Motor neuron (in vitro differentiated cells): ENCODE measurements around the gene ELOB. TPM values are rescaled to one million over a fixed set of nuclear protein-coding genes. Genes with fewer than 3 reads are reported as not detected.

Experiments used
- ATAC-seq, 8 experiments: fragments of 200-7000 bp; cut with Tn5 transposase; replicated peaks in 6 of 8; 2 replicates each; pipeline ENCODE4 v1.8.0; 2021; ENCODE audit warnings: mild to moderate bottlenecking in 8 of 8, moderate library complexity in 8 of 8
- H3K27ac ChIP-seq, 2 donors: fragments of 250-450 bp; sonication (Bioruptor Pico); 2 replicates each; pipeline ENCODE4 v1.9.0; 2021; ENCODE audit warnings: antibody characterized with exemption in 2 of 2, mild to moderate bottlenecking in 2 of 2, moderate library complexity in 1 of 2
- H3K4me1 ChIP-seq, 2 donors: fragments of 250-450 bp; sonication (Bioruptor Pico); replicated peaks in 1 of 2; 2 replicates each; pipeline ENCODE4 v1.6.1; 2021; ENCODE audit warnings: antibody characterized with exemption in 2 of 2, mild to moderate bottlenecking in 2 of 2, moderate library complexity in 1 of 2
- H3K4me3 ChIP-seq, 5 donors: fragments of 250-450 bp; sonication (Bioruptor Pico); 2 replicates each; pipeline ENCODE4 v1.9.0; 2021; ENCODE audit warnings: antibody characterized with exemption in 5 of 5, mild to moderate bottlenecking in 5 of 5, moderate library complexity in 4 of 5
- WGBS, 10 experiments: fragments of 450-650 bp; shearing (Covaris generic); methylation state at CpG; one replicate each; pipeline ENCODE4 v1.0.0; 2022; 5-methylcytosine and 5-hydroxymethylcytosine counted together
- in situ Hi-C, 9 experiments: fragments of 400-800 bp; cut with MboI; loops; one replicate each; pipeline ENCODE4 v1.15.0; 2021; ENCODE audit warnings: low sequenced_read_pairs in 9 of 9, low pct_unique_long_range_greater_than_20kb in 2 of 9; ENCODE audit not compliant: unreplicated experiment in 9 of 9
- total RNA-seq, 8 experiments: library from RNA; unstranded; fragments of 300-600 nt; gene quantifications; 2 replicates each; pipeline versions ENCODE4 v1.2.3 to v1.2.4, GENCODE V29; 2022

The ELOB gene
- total RNA-seq, 8 experiments from 2014 or later, result 244 to 395 (median 281) TPM

DNA sequence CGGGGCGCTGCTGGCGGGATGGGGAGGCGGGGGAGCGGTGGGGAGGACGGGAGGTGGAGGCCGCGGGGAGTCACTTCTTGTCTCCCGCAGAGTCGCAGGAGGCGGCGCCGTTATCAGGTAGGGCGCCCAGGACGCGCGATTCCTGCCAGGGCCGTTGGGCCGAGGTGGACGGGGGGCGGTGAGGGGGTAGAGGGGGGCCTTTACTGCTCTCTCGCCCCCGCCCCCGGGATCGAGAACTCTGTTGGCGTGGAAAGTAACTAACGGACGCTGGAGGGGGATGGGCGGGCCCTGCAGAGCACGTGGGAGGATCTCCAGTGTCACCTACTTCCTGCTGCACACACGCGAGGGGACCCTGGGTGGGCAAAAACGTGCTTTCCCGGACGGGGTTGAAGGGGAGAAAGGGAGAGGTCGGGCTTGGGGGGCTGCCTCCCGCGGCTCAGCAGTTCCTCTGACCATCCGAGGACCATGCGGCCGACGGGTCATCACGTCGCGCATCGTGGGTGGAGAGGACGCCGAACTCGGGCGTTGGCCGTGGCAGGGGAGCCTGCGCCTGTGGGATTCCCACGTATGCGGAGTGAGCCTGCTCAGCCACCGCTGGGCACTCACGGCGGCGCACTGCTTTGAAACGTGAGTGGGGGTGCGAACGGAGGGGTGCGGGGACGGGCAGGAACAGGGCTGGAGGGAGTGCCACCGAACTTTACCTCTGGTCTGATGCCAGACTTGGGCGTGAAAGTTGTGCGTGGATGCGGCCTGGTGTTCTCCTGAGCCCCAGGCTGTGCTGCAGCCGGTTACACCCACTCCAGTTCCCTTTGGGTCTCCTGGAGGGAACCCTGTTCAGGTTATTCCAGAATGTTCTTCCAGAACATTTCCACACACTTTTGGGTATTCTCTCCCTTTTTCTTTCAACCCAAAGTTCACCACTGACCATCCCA, 40.5 kb upstream of the ELOB start:
- Histone ChIP-seq H3K27ac (no peak overlapping the region), H3K4me3 (no peak overlapping the region), H3K4me1 (no peaks in the 10 kb centered on the region)
- in situ Hi-C loops, result no loop called here
- no peak for ATAC-seq
- WGBS, 10 experiments, result 89 to 100% (median 97%) methylated on average over 1 to 10 of the region's 68 CpGs; no CpG with 5 or more reads in 6 of the 10 experiments

DNA sequence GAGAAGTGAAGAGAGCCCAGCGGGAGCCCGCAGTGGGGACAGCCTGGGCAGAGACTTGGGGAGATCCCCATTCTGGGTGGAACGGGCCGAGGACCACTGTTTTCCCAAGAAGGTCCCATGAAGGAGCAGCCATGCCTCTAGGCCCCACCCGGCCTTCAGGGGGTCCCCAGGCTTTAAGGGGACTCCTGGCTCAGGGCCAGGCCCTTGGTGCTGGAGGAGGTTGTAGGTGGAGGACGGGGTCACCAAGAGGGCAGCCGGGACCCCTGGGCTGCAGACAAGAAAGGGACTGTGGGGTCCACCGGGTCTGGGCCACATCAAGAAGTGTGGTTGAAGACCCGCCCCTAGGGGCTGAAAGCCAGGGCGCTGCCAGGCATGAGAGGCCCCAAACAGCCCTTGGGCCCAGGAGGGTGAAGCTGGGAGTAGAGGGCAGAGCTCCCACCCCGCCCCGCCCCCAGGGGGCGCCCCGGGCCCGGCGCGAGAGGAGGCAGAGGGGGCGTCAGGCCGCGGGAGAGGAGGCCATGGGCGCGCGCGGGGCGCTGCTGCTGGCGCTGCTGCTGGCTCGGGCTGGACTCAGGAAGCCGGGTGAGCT, 39.8 kb upstream of the ELOB start, which contains the start of gene PRSS21:
Gene PRSS21 (plus strand): TSS at position 487 of the 589 bp plus-strand sequence. CDS start 32 bp downstream, at position 519.
- Histone ChIP-seq H3K4me1 (no peaks in the 10 kb centered on the region), H3K4me3 (no peak within 1 kb of the TSS), H3K27ac (no peak within 1 kb of the TSS)
- 96 to 100% methylated on average over 1 to 5 of the region's 28 CpGs; no CpG with 5 or more reads in 8 of the 10 experiments for WGBS, 10 experiments
- in situ Hi-C loops, result no loop called here
- peak in 2 of 8 experiments; percentile 4 to 30 for ATAC-seq

DNA sequence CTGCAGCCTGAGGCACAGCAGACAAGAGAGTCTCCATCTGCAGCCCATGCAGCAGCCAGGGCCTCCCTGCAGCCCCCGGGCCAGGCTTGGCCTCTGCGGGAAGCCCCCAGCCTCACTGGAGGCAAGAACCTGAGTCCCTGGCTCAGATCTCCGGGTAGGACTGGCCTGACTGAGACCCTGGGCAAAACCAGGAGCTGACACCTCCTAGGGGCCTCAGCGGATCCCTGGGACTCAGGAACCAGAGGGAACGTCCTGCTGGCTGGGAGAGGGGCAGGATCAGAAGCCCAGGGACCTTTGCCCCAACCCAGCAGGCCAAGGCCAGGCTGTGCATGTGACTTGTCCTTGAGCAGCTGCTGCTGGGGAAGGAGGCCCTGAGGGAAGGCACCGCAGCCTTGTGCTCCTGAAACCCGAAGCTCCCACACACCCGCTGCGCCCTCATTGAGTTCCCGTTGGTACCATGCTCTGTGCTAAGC, 38.3 kb upstream of the ELOB start:
- H3K4me3 ChIP-seq, result no peak overlapping the region
- no peak for ATAC-seq
- 35 to 100% (median 63%) methylated on average over 1 to 5 of the region's 10 CpGs for WGBS, 10 experiments
- H3K27ac ChIP-seq, result no peak overlapping the region
- no peaks in the 10 kb centered on the region for H3K4me1 ChIP-seq
- in situ Hi-C loops, result no loop called here

DNA sequence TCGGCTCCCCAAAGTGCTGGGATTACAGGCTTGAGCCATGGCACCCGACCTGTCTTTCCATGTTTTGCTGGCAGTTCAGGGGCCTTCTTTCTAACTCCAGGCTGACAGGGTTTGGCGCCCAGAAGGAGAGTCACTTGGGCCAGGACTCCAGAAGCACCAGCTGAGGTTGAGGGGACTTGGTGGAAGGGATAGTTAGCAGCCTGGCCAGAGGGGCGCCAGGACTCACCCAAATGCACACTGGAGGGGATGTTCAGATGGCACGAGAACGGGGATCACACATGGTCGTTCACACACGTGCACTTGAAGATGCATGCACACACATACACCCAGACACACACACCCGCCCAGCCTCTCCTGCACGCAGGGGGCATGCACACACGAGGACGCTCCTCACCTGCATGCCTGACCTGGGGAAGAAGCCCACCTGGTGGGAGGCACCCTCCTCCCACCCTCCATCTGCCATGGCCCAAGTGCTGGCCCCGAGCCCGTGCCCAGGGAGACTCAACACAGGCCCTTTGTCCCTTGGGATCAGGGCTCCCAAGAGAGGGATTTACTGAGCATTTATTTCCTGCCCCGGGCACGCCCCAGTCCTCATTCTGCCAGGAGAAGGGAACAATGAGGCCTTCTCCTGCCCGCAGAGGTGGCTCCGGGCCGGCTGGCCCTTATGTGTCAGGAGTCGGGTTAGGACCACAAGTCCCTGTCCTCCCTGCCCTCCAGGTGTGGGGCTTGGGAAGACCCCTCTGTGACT, 37.6 kb upstream of the ELOB start:
- in situ Hi-C loops, result no loop called here
- no peaks in the 10 kb centered on the region for H3K4me1 ChIP-seq
- no peak for ATAC-seq
- H3K27ac ChIP-seq, result no peak overlapping the region
- 33 to 100% (median 69%) methylated on average over 1 to 3 of the region's 20 CpGs; no CpG with 5 or more reads in 4 of the 10 experiments for WGBS, 10 experiments
- H3K4me3 ChIP-seq, result no peak overlapping the region

DNA sequence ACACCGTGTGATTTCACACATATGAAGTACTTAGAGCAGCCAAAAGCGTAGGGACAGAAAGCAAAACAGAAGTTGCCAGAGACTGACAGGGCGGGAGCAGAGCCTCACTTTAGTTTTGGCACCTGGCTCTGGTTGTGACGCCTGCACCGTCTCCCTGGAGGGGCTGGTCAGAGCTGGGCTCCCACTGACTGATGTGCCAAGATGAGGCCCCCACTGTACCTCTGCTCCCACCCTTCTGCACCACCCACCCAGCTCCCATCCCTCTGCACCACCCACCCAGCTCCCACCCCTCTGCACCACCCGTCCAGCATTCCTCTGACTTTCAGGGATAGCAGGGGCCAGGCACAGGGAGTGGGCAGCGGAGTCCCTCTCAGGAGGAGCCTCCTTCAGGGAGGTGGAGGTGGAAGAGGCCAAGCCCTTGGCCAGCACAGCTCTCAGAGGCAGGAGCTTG, 36.7 kb upstream of the ELOB start:
- no peak overlapping the region for H3K4me3 ChIP-seq
- H3K27ac ChIP-seq, result no peak overlapping the region
- 27 to 88% (median 75%) methylated on average over 1 to 3 of the region's 7 CpGs for WGBS, 10 experiments
- in situ Hi-C loops, result no loop called here
- ATAC-seq, result no peak
- no peaks in the 10 kb centered on the region for H3K4me1 ChIP-seq

DNA sequence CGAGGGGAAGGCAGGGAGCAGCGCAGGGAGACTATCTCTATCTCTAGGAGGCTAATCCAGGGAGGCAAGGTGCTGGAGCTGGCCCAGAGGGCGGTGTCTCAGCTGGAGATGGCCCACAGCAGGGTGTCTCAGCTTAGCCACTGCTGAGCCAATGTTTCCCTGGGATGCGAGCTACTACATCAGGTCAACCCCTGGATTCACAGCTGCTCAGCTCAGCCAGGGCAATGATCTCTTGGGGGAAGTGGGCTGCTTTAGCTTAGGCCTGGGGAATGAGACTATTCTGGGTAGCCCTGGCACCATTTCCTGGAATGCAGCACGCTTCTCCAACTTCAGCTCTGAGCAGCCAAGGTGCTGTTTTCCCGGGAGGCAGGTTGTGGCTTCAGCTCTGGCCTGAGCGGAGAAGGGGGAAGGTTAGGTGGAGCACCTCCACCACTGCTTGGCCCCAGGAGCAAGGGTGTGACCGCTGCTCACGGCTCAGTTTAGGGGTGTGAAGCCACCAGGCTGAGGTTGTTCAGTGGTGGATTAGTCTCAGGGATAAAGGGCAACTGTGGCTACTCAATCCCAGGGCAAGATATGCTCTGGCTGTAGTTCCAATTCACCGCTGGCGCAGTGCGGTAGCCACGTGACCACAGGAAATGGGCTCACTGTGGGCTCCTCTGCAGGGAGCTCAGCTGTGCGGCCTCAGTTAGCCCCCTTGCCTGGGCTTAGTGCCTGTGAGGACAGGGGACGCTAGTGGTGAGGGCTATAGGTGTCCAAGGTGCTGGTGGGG, 34.8 kb upstream of the ELOB start:
- in situ Hi-C loops, result no loop called here
- Histone ChIP-seq H3K27ac (no peak overlapping the region), H3K4me3 (no peak overlapping the region), H3K4me1 (no peaks in the 10 kb centered on the region)
- peak in 3 of 8 experiments; percentile 49 to 73 (median 69) for ATAC-seq
- WGBS, 10 experiments, result 20 to 100% (median 69%) methylated on average over 1 to 9 of the region's 15 CpGs; no CpG with 5 or more reads in 3 of the 10 experiments

DNA sequence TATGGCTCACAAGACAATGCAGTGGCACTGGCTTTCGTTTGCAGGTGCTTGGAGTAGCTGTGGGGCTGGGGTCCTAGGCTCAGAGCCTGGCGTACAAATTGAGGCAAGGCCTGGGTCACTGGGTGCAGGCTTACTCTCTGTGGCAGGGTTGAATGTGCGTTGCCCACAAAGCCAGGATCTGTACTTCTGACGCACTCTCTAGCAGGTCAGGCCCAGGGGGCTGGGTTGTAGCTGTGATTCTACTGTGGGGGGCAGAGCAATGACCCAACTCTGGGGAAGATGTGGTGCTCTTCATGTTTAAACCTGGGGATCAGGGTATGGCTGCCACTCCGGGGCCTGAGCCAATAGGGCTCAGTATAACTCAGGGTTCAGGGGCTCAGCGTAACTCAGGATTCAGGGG, 33.6 kb upstream of the ELOB start:
- no peaks in the 10 kb centered on the region for H3K4me1 ChIP-seq
- no peak for ATAC-seq
- in situ Hi-C loops, result no loop called here
- no peak overlapping the region for H3K27ac ChIP-seq
- H3K4me3 ChIP-seq, result no peak overlapping the region
- 40 to 75% (median 50%) methylated on average over 1 to 3 of the region's 6 CpGs; no CpG with 5 or more reads in 3 of the 10 experiments for WGBS, 10 experiments

DNA sequence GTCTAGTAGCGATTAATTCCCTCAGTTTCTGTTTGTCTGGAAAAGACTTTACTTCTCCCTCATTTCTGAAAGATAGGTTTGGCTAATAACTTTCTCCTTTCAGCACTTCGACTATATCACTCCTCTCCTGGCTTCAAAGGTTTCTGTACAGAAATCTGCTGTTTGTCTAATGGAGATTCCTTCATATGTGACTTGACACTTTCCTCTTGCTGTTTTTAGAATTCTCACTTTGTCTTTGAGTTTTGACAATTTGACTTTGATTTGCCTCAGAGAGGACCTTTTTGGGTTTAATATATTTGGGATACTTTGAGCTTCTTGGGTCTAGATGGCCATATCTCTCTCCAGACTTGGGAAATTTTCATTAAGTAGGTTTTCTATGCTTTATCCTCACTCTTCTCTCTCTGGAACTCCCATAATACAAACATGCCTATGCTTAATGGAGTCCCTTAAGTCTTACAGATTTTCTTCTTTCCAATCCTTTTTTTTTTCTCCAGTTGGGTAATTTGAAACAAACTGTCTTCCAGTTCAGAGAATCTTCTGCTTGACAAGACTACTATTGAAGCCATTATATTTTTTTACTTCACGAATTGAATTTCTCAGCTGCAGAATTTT, 32.2 kb upstream of the ELOB start:
- no peak overlapping the region for H3K27ac ChIP-seq
- no peak overlapping the region for H3K4me3 ChIP-seq
- no peaks in the 10 kb centered on the region for H3K4me1 ChIP-seq
- no peak for ATAC-seq
- WGBS, 10 experiments, result 20 to 74% (median 68%) methylated on average over 1 to 3 of the region's 3 CpGs
- in situ Hi-C loops, result no loop called here

DNA sequence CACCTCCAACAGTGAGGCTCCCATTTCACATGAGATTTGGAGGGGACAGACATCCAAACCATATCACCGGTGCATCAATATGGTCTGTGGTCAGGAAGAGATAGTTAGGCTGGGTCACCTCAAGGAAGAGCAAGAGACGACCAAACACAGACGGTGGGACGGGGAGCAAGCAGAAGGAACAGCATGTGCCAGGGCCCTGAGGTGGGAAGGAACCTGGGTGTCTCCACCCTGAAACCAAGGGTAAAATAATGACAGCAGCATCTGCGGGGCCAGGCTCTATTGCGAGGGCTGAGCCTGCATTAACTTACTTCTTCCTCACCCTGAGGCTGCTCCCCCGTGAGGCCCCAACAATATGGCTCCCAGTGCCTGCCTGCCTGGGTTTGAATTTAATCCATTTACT, 31.1 kb upstream of the ELOB start:
- no peaks in the 10 kb centered on the region for H3K4me1 ChIP-seq
- WGBS, 10 experiments, result 69 to 80% (median 72%) methylated on average over 2 to 5 of the region's 7 CpGs; no CpG with 5 or more reads in 6 of the 10 experiments
- in situ Hi-C loops, result no loop called here
- H3K27ac ChIP-seq, result no peak overlapping the region
- no peak overlapping the region for H3K4me3 ChIP-seq
- ATAC-seq, result no peak

DNA sequence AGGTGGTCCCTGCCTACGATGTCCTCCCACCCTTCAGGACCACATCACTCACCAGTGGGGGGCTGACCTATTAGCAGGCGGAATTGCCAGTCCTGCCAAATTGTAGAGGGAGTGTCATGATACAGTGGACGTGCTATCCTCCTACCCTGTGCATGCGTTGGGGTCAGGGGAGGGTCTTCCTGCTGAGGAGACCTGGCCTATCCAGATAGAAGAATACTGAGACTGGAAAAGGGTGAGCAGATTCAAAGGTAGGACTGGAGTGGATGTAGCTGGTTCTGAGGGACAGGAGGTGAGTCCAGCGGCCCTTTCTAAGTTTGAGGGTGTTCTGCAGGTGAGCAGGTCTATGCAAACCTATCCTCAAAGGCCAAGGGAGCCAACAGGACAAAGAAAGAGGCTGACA, 29.2 kb upstream of the ELOB start:
- no peaks in the 10 kb centered on the region for H3K4me1 ChIP-seq
- in situ Hi-C loops, result no loop called here
- H3K4me3 ChIP-seq, result no peak overlapping the region
- ATAC-seq, result no peak
- H3K27ac ChIP-seq, result no peak overlapping the region
- 30 to 80% (median 57%) methylated on average over 1 to 3 of the region's 5 CpGs; no CpG with 5 or more reads in 3 of the 10 experiments for WGBS, 10 experiments

DNA sequence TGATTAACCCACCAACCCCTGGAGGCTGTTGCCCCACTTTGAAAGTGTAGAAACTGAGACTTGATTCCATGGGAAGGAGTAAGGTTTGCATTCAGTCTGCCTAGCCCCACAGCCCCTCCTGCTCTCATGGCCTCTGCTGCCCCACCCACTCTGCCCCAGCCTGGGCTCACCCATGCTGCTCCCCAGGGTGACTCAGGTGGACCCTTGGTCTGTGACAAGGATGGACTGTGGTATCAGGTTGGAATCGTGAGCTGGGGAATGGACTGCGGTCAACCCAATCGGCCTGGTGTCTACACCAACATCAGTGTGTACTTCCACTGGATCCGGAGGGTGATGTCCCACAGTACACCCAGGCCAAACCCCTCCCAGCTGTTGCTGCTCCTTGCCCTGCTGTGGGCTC, 27.6 kb upstream of the ELOB start:
- no peak overlapping the region for H3K27ac ChIP-seq
- no peak for ATAC-seq
- in situ Hi-C loops, result no loop called here
- 60 to 80% (median 80%) methylated on average over 1 of the region's 4 CpGs; no CpG with 5 or more reads in 7 of the 10 experiments for WGBS, 10 experiments
- H3K4me1 ChIP-seq, result no peaks in the 10 kb centered on the region
- H3K4me3 ChIP-seq, result no peak overlapping the region
